GM12873 (cell line): ENCODE measurements around the gene TECPR1.

Experiments
- TF ChIP-seq, protein P1 (sequence below): IDR thresholded peaks from 2 replicates; pipeline ENCODE4 v1.5.1; 2012; ENCODE audit warnings: low read depth, mild to moderate bottlenecking, moderate library complexity, low read length, control low read depth; ENCODE audit not compliant: insufficient read depth; ENCODE audit errors: missing control alignments

TECPR1 gene

DNA sequence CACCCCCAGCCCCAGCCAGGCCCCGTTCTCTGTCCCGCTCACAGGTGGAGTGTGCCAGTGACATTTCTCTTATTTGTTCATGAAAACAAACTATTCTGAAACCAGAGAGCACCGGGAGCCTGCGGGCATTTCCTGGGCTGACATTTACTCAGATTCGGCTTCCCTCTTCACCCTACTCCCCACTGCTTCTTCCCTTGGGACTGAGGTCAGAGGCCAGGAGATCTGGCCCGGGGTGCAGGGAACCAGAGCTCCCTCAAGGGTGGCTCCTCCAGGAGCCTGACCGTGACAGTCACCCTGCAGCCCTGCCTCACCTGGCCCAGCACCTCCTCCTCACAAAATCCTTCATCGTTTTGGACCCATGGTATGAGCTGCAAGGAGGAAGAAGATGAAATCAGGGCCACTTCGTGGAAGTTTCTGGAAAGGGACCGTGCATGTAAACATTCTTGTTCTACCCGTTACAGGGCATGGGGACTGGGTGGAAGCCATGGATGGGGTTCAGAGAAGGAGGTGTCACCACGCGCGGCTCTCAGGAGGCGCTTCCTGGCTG, 28.6 kb downstream of the TECPR1 start:
- TF ChIP-seq, protein P1, sequence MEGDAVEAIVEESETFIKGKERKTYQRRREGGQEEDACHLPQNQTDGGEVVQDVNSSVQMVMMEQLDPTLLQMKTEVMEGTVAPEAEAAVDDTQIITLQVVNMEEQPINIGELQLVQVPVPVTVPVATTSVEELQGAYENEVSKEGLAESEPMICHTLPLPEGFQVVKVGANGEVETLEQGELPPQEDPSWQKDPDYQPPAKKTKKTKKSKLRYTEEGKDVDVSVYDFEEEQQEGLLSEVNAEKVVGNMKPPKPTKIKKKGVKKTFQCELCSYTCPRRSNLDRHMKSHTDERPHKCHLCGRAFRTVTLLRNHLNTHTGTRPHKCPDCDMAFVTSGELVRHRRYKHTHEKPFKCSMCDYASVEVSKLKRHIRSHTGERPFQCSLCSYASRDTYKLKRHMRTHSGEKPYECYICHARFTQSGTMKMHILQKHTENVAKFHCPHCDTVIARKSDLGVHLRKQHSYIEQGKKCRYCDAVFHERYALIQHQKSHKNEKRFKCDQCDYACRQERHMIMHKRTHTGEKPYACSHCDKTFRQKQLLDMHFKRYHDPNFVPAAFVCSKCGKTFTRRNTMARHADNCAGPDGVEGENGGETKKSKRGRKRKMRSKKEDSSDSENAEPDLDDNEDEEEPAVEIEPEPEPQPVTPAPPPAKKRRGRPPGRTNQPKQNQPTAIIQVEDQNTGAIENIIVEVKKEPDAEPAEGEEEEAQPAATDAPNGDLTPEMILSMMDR = no peak

DNA sequence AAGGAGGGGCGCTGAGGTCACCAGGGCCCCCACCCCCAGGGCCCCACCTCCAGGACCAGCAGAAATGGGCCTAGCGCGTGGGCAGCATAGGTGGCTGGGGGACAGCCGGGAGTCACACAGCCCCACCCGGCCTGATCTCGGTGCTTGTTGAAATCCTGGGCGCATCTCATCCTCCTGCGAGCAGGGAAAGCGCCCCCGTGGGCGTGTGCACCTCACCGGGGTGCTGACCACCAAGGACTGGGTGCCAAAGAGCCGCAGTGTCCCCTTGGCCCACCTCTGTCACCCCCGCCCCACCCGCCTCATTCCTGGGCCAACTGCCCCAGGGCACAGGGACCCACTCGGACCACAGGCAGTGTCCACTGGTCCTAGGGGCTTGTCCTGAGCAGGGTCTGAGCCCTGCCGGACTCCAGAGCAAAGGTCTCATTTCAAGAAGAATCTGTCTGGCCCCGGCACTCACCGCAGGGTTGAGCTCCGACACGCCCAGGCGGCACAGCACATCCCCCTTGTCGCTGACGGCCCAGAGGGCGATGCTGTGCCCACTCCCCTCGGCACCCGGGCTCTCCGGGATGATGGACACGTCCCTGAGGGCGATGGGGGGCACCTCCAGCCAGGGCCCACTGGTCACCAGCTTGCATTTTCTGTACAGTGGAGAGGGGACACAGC, 29.4 kb downstream of the TECPR1 start:
- TF ChIP-seq, protein P1 = no peak

DNA sequence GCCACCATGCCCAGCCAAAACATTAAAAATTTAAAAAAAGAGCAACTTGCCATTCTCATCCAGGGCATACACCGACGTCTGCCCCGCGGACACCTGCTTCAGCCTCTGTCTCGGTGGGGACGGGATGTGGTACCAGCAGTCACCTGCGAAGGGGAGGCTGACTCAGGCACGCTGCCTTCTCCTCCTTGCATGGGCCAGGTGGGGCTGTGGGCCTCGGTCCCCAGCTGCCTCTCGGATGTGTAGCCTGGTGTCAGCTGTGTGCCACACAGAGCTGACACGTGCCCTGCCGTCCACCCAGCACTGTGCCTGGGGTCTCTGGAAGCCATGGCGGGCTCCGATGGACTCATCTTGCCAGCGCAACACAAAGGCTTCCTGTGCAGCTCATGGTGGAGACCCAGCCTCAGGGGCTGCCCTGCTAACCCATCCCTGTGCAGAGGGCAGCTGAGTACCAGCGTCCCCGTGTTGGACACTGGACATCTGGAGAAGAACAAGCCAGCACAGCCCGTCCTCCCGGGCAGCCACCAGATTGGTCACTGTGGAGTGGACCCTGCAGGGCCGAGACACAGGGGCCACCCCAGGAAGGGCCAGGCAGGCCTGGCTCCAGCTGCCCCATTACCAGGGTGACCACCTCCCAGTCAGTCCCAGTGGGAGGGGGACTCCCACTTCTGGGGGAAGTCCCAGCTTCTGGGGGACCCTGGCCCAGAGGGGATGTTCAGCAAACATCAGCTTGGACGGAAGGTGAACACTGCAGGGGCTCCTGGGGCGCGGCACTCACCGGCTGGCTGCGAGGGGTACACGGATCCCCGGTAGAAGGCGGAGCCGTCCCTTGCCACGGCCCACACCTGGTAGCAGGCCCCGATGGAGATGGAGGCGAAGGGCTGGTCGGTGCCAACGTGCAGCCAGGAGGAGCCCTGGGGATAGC, 30.2 kb downstream of the TECPR1 start:
- TF ChIP-seq, protein P1 = no peak

DNA sequence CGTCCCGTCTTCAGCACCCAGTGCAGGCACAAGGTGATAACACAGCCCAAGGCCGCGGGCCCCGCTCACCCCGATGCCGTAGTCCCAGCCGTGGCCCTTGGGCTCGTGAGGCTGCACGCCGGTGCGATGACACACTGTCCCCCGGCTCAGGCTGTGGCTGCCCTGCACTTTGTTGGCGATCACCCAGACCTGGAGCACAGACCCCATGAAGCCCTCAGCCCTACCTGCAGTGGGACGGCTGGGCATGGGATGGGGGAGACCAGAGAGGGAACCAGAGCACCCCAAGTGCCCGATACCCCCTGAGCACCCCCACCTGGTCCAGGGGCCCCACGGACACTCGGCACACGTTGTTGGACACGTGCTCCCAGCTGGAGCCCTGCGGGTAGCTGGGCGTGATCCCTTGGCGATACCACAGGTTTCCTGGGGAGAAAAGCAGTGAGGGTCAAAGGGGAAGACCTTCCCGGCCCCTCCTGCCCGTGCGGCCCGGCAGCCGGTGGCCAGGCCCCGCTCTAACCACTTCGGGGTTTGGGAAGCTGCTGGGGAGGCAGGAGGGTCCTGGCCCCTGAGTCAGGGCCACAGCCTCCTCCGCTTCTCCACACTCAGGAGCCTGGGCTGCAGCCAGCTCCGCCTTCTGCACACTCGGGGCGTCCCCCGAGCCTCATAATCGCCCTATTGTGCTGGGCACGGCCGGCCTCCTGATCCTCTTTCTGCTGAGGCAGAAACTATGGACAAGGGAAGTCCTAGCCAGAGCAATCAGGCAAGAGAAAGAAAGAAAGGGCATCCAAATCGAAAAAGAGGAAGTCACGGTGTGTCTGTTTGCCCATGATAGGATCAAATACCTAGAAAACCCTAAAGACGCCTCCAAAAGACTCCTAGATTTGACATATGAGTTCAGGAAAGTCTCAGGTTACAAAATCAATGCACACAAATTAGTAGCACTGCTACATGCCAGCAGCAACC, 34.1 kb downstream of the TECPR1 start:
- TF ChIP-seq, protein P1 = no peak

DNA sequence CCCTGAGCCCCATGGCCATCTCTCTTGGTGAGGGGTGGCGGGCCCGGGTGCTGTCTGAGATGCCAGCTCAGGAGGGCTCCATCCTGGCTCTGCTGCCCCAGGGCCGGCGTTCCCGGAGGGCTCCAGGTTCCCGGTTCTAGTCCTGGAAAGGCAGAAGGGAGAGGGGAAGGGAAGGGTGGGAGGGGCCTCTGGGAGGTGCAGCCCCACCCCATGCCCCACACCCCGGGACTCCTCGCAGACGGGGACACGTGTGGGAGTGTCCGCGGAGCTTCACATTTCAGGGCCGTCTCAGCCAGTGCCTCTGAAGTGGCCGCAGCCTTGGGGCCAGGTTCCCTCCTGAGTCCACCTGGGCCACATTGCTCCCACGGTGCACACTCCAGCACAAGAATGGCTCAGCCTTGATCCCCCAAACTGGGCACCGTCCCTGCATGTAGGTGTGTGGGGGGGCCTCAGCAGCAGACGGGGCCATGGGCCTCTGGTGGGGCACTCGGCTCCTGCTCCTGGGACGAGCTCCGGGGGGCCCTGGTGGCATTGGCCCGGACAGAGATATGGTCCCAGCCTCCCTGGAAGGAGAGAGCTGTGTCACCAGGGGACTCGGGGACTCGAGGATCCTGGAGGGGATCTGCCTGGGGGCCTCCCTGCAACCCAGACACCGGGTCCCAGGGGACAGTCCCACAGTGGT, 35.0 kb downstream of the TECPR1 start:
- TF ChIP-seq, protein P1 = no peak

DNA sequence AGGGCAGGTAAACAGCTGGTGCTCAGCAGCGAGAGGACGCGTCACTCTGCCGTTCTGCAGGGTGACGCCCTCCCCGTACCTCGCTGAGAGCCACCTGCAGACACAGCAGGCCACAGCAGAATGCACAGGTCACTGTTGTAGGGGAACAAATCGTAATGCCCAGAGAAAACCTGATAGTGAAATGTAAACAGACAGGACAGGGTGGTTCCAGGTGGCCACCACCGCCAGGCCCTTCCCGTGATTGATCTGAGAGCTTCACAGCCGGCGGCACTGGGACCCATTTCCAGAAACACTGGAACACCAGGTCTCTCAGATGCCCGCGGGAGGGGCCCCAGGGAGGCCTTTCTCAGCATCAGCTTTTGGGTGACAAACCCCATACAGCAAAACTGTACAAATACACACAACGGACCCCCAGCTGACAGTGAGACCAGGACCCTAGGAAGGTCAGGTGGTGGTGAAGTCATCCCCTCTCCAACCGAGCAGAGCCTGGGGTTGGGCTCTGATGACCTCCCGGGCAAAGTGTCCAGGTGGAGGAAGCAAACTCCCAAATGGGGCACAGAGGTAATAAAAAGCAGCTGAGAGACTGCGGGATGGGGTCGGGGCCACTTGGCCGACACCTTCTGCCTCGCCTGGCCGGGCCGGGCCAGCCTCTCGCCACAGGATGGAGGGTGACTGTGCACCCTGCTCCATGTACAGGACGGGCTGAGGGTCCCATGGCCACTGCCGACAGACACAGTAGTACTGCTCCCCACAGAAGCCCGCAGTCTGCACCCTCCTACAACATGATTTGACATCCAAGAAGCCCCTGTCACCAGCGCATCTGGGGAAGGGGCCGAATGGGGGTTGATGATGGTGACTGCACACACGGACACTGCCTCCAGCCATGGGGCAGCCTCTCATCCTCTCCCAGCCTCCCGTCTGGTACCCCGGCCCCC, 36.2 kb downstream of the TECPR1 start:
- TF ChIP-seq, protein P1 = no peak
